ENCODE measurements around the gene ATP2C2. TPM values are rescaled to one million over a fixed set of nuclear protein-coding genes. Genes with fewer than 3 reads are reported as not detected.

Gene ATP2C2
- total RNA-seq, 1 donor from 2014 or later = not detected

- intact Hi-C loops (cut with DNase I) = no loop called here
- H3K27ac ChIP-seq = no peak overlapping the region
- TF ChIP-seq CTCF (IDR thresholded peaks at IDR 0.05) = no peak
- H3K9me3 ChIP-seq = peaks cover 10 to 12% of the 10 kb centered on the region in 2 donors
- no peak overlapping the region for H3K4me3 ChIP-seq
- no peaks in the 10 kb centered on the region for H3K4me1 ChIP-seq
- peaks cover 11 to 19% of the 10 kb centered on the region in 2 donors for H3K36me3 ChIP-seq
- no peak for DNase-seq (ENCODE audit: low spot score in 2 of 2)
- H3K27me3 ChIP-seq = no peaks in the 10 kb centered on the region
Measured at GRCh38 chr16:84471316-84471715, 103.0 kb downstream of the ATP2C2 start.

- Histone ChIP-seq H3K27ac (no peak overlapping the region), H3K9me3 (peaks cover 6 to 7% of the 10 kb centered on the region in 2 donors), H3K4me1 (no peaks in the 10 kb centered on the region), H3K4me3 (no peak overlapping the region), H3K27me3 (no peaks in the 10 kb centered on the region), H3K36me3 (peaks cover 8 to 13% of the 10 kb centered on the region in 2 donors)
- no peak for TF ChIP-seq CTCF (IDR thresholded peaks at IDR 0.05)
- intact Hi-C loops (cut with DNase I) = no loop called here
- DNase-seq (ENCODE audit: low spot score in 2 of 2) = no peak
Measured at GRCh38 chr16:84471966-84472365, 103.6 kb downstream of the ATP2C2 start.

- no peaks in the 10 kb centered on the region for H3K9me3 ChIP-seq
- intact Hi-C loops (cut with DNase I) = no loop called here
- no peaks in the 10 kb centered on the region for H3K4me1 ChIP-seq
- no peak for DNase-seq (ENCODE audit: low spot score in 2 of 2)
- no peak overlapping the region for H3K4me3 ChIP-seq
- H3K27me3 ChIP-seq = no peaks in the 10 kb centered on the region
- H3K27ac ChIP-seq = no peak overlapping the region
- no peak for TF ChIP-seq CTCF (IDR thresholded peaks at IDR 0.05)
- H3K36me3 ChIP-seq = peaks cover 10 to 28% of the 10 kb centered on the region in 2 donors
Measured at GRCh38 chr16:84475643-84476240, 107.4 kb downstream of the ATP2C2 start.

- no peak overlapping the region for H3K4me3 ChIP-seq
- intact Hi-C loops (cut with DNase I) = no loop called here
- no peak overlapping the region for H3K27ac ChIP-seq
- H3K36me3 ChIP-seq = peaks cover 15 to 34% of the 10 kb centered on the region in 2 donors
- no peaks in the 10 kb centered on the region for H3K9me3 ChIP-seq
- TF ChIP-seq CTCF (IDR thresholded peaks at IDR 0.05) = no peak
- H3K27me3 ChIP-seq = no peaks in the 10 kb centered on the region
- no peaks in the 10 kb centered on the region for H3K4me1 ChIP-seq
- DNase-seq (ENCODE audit: low spot score in 2 of 2) = no peak
Measured at GRCh38 chr16:84476401-84476800, 108.1 kb downstream of the ATP2C2 start.

- no peaks in the 10 kb centered on the region for H3K4me1 ChIP-seq
- no peaks in the 10 kb centered on the region for H3K9me3 ChIP-seq
- peaks cover 16 to 47% of the 10 kb centered on the region in 2 donors for H3K36me3 ChIP-seq
- no peaks in the 10 kb centered on the region for H3K27me3 ChIP-seq
- no peak for DNase-seq (ENCODE audit: low spot score in 2 of 2)
- H3K4me3 ChIP-seq = no peak overlapping the region
- intact Hi-C loops (cut with DNase I) = no loop called here
- no peak overlapping the region for H3K27ac ChIP-seq
- no peak for TF ChIP-seq CTCF (IDR thresholded peaks at IDR 0.05)
Measured at GRCh38 chr16:84477661-84478060, 109.3 kb downstream of the ATP2C2 start.

Data from ascending aorta (tissue), 2 donors.